ENCODE measurements around the gene GLI3.

DNA sequence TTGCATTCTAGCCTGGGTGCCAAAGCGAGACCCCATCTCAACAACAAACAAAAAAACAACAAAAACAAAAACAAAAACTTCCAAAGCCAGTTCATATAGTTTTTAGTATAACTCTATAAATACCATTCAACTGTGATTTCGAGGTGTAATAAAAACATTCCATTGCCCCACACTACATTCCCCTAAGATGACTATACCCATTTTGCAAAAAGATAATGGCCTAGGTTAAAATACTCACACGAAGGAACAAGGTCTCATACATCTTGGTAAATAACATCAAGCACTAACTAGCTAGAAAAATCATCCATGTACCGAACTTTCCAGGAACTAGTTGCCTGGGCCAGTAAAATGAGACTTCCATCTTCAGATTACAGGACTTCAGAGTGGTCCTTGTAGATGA lies 55.4 kb downstream of the GLI3 start:
- TF ChIP-seq EZH2 (IDR thresholded peaks at IDR 0.05; ENCODE audit: borderline replicate concordance, control insufficient read depth, low read depth, low read length) (no peak), POLR2AphosphoS5 (IDR thresholded peaks at IDR 0.05; ENCODE audit: low read length) (no peak)

Measured in GM12878 (cell line).